ENCODE results near the gene EFNB1. TPM values are rescaled to one million over a fixed set of nuclear protein-coding genes. Genes with fewer than 3 reads are reported as not detected.

EFNB1 gene
- total and polyA plus RNA-seq, 9 of the 15 experiments (the other 6 are each of a cell fraction or from before 2014, with no cell fraction given), result 0.01 to 2.1 (median 0.99) TPM; not detected in 1

GRCh38 chrX:68839771-68840170 is 10.9 kb downstream of the EFNB1 start (continued):
- TF ChIP-seq ZNF318 (IDR thresholded peaks at IDR 0.05; ENCODE audit: borderline replicate concordance in 1 of 2, low read depth in 1 of 2) (no peak), CLOCK (CRISPR knock-in tag; IDR thresholded peaks at IDR 0.05; ENCODE audit: borderline replicate concordance) (no peak), EZH2 (IDR thresholded peaks at IDR 0.05; ENCODE audit: borderline replicate concordance, low read depth, low read length) (no peak), RBM25 (IDR thresholded peaks at IDR 0.05; ENCODE audit: low read depth, low read length, severe bottlenecking) (no peak)

All from K562 (cell line).